ENCODE data around the gene UBE2H.
"Not testable (repeated sequence)": the region's sequence is repeated elsewhere in the genome, so short reads cannot be mapped to it uniquely, and the experiment has no call there.

UBE2H gene

DNA sequence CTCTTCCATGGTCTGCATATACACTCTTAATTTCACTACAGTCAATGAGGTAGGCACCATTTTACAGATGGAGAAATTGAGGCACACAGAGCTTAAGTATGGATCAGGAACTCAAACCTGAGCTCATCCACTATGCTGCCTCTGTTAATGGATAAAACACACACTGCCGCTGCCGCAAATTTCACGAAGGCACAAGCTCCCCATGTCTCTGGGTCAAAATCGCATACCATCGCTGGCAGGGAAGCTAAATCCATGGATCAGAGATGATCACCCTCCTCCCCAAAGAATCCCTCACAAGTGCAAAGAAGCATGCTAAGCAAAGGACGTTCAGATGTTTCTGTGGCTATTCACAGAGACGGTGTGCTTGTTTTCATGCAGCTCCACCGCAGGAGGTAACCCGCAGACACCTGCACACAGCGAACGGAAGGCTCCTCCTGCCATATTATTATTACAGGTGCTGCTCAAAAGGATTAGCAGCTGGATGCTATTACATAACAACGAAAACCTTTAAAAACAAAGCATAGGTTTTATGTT, 109.3 kb downstream of the UBE2H start:
- DNase-seq (ENCODE audit: low read depth): no peak

DNA sequence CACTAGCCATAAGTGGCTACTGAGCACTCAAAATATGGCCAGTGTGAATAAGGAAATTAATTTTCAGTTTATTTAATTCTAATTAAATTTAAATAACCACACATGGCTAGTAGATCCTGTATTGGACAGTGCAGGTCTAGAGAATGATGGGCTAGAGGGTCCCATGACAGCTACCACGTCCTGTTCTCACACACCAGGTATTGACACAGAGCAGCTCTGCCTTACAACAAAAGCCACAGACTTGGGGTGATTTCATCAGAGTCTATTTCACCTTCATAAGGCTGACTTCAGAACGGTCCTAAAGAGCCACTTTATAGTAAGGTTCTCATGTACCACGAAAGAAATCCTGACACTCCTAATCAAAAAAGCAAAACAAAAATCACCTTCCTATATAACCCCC, 111.3 kb downstream of the UBE2H start:
- DNase-seq (ENCODE audit: low read depth): no peak

DNA sequence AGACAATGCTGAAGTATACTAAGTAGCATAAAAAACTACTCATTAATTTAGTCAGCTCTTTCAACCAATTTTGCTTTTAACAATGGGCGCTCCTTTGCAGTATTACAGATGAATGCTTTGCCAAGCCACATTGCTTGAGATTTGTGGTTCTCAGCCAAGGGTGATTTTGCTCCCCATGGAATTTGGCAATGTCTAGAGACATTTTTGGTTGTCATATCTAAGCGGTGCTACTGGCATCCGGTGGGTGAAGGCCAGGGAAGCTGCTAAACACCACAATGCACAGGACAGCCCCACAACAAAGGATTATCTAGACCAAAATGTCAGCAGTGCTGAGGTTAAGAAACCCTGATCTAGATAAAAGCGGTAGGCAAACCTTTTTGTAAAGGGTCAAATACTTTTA, 112.0 kb downstream of the UBE2H start:
- no peak for DNase-seq (ENCODE audit: low read depth)

DNA sequence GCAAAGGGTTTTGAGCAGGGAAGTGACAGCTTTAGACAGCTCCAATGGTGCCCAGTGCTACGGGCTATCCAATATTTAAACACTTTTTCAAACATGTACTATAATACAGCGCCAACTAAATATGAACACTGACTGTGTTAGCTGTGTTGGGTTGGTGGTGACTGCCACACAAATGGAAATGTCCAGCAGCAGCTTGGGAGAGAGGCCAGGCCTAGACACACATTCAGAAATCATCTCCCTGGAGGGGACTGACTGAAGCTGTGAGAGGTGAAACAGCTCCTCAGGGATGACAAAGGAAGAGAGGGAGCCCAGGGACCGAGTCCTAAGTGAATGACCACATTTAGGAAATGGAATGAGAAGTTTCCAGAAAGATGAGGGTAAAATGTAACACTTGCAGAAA, 115.8 kb downstream of the UBE2H start:
- DNase-seq (ENCODE audit: low read depth): no peak

DNA sequence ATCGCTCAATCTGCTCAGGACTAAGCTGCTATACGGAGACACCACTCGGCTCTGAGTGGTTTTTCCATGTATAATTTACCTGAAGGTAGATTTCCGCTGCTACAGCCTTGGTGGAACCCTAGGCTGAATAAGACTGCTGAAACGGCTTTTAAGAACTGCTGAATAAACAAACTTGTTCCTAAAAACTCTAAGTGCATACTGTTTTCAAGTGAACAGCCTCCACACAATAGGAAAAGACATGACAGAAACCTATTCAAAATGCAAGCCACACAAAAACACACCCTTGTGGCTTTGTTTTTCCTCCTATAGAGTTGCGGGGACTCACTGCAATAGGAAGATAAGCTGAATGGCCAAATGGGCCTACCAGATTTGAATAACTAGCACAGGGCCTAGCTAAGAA, 117.2 kb downstream of the UBE2H start:
- no peak for DNase-seq (ENCODE audit: low read depth)

DNA sequence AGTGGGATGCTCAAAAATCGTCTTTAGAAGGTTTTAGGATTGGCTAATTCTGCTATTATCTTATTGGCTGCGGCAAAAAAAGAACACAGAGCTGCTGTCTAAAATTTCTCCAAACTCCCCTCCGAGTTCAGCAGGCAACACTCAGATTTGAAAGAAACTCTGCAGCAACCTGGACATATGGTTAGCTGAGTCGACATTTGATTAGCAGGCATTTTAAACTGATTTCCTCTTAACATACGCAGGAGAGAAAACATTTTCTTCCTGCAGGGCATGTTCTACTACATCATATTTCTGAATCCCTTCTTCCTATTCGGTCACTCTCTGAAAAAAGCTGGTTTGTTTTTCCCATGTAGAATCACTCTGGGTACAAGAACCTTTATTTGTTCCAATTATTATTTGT, 119.4 kb downstream of the UBE2H start:
- DNase-seq (ENCODE audit: low read depth): not testable (repeated sequence)

DNA sequence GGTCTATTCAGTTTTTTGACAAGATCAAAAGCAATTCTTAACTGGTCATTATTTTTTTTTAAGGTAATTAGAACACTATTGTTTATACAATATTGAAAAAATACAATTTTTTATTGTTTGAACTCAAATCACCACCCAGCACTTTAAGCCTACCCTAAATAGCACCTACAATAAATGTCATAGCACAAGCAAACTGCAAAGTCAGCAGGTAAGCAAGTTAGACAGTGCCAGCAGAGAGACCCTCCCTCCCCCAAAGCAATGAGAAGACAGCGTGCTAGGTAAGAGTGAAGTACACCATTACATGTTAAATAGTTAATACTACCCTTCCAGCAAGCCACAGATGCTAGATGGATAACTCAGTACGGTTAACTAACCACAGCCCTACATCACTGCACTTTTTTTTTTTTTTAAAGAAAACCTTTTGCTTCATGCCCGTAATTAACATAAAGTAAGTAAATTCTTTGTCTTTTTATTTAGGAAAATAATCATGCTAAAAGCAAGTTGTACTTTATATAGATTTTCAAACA, 120.0 kb downstream of the UBE2H start:
- DNase-seq (ENCODE audit: low read depth): no peak

DNA sequence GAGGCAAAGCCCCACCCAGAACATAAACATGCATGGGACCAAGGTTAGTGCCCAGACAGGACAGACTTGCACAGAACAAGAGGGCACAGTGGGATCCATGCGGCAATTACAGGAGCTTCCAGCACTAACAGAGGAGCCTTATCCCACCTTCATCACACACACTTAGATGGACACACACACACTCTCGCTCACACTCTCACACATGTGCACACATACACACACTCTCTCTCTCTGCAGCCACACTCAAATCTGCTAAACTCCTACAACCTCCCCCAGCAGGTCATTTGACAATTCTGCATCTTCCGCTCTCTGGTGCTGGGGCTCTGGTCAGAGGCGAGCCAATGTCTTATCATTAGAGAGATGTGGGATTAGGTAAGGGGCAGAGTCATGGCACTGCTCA, 120.5 kb downstream of the UBE2H start:
- DNase-seq (ENCODE audit: low read depth): no peak

DNA sequence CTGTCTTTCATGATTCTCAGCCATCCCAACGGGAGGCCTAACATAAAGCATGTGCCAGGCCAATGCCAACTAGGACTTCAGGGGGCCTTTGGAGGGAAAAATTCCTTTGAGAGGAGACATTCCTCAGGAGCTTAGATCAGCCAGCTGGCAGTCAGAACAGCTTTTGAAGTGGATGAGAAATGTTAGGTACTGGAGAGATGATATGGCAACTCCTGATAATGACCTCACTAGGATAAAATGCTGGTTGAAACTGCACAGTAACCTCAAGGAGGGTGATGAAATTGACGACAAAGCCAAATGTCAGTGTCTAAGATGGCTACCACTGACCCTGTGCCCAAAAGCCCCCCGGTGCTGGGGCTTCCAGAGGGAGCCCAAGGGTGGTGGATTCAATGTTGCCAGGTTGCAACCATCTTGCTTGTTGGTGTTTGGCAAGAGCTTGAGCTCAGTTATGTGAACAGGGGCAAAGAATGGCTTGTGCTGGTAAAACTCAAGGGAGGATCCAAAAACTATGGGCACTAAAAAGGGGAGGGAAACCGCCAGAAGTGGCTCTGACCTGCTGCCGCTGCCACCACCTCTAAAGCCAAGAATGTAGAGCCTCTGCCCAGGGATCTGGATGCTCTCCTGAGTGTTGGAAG, 121.2 kb downstream of the UBE2H start:
- DNase-seq (ENCODE audit: low read depth): no peak

DNA sequence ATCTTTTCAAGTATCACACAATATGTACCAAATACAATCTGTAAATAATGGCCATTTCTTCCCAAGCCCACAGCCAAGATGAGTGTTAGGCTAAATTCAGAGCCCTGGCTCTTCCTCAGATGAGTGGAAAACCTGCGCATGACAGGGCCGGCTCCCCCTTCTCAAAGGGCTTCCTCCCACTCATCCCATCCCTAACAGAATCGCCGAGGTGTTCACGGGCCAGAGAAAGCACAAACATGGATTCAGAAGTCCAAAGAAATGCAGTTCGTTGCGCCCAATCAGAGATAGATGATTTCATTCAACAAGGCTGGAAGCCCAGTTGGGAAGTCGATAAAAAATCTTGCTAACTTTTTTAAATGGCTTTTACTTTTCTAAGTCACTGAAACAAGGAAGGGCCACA, 121.8 kb downstream of the UBE2H start:
- DNase-seq (ENCODE audit: low read depth): no peak

DNA sequence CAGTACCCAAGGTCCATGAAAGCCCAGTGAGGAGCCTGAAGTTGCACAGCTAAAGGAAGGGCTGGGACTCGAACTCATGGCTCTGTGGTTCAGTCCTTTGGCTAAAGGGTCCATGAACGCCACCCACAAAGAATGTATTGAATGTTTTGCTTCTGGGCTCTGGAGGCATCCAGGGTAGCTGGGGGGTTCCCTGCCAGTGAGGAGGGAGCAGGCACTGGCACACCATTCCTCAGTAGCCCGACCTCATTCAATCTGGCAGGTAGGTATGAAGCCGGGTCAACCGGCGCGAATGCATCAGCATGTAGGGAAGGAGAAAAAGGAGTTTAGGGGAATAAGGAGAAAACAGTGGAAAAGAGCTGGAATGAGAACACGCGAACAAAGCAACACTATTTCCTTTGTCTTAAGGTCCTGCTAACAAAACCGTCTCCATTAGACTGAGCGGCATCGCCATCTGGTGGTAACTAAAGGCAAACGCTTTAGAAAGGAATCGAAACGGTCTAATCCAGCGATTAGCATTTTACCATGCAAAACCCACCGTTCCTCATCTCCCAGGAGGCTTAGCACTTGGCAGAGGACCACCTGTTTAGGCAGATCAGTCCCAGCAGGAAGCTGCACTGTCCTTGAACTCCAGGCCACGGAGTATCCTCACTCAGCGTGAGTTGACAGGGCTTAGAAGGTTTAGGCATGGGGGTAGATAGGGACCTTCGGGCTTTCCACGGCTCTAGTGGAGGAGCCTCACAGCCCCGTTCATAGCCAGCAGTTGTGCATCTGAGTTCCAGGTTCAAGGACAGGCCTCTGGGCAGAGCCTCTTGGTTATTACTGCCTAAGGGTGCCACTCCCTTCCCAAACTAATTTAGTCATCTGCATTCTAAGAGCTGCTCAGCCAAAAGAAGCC, 122.8 kb downstream of the UBE2H start:
- DNase-seq (ENCODE audit: low read depth): peak; percentile 37

DNA sequence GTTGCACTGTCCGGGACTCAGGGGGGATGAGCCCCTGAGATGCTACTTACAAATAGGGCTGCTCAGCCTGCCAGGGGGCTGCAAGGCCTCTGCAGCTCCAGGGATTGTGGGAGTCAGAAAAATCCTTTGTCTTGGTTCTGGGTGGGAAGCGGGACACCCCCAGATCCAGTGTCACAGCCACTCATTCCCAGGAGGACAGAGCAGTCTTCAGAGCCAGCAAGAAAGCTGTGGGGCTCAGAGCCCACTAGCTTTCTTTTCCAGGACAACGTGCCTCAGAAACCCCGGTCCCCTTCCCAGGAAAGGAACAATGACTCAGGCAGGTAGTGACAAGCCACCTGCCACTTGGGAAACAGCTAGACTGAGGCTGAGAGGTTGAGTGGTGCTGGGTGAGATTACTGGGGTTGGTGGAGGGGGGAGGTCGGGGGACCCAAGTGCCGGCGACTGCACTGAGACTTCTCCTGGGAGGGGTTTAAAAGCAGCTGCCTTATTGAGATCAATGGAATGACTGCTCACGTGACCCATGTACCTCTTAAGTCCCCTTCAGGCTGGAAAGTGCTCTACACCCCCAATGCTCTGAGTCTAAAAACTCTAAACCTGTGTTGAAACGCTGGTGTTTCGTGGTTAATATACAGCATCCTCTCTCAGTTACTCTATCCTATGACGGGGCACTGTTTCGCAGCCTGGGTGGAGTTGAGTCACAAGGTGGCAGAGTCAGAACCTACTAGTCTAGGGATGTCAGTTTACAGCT, 123.6 kb downstream of the UBE2H start:
- DNase-seq (ENCODE audit: low read depth): peak; percentile 39

DNA sequence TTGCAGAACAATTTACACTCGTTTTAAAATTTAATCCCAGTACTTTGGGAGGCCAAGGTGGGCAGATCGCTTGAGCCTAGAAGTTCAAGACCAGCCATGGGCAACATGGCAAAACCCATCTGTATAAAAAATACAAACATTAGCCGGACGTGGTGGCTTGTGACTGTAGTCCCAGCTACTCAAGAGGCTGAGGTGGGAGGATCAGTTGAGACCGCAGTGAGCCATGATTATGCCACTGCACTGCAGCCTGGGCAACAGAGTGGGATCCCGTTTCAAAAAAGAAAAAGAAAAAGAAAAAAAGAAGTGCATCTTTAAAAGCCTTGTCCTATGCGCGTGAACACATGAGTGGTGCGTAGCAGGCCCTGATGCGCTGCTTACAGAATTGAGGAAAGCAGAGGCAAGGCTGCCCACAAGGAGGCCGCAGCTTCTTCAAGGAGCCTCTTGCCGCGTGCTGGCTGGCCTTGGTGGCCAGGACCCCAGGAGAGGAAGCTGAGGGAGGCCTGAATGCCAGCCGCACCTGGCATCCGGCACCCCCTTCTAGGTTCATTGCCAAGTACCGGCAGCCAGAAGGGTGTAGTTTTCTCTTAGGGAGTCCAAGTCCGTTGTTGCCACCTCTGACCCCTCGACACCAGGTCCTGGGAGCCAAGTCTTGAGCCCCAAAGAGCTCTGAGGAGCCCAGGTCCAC, 124.5 kb downstream of the UBE2H start:
- DNase-seq (ENCODE audit: low read depth): no peak

DNA sequence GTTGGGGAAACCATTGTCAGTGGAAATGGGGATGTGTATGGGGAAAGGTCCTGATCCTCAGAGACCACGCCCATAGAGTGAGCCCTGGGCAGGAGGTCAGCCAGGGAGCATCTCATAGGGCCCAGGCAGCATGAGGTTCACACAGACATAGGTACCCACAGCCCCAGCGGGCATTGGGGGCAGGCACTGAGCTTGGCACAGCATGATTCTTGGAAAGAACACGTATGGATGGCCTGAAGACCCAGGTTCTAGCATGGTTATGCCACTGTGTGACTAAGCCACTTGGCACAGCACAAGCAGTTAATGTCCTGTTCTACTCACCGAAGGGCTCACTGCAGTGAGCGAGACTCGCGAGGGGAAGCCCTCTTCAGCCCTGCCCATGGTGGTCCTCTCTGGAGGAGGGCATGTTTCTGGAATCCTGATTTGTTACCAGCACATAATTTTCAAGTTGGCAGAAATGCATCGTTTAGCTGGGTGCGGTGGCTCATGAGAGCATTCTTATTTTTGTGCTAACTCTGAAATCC, 125.2 kb downstream of the UBE2H start:
- no peak for DNase-seq (ENCODE audit: low read depth)

DNA sequence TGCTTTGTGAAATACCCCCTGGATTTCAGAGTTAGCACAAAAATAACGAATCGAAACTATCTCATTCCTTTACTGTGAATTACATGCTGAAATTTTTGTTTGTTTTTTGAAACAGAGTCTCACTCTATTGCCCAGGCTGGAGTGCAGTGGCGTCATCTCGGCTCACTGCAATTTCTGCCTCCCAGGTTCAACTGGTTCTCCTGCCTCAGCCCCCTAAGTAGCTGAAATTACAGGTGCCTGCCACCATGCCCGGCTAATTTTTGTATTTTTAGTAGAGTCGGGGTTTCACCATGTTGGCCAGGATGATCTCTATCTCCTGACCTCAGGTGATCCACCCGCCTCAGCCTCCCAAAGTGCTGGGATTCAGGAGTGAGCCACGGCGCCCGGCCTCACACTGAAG, 125.9 kb downstream of the UBE2H start:
- DNase-seq (ENCODE audit: low read depth): not testable (repeated sequence)

DNA sequence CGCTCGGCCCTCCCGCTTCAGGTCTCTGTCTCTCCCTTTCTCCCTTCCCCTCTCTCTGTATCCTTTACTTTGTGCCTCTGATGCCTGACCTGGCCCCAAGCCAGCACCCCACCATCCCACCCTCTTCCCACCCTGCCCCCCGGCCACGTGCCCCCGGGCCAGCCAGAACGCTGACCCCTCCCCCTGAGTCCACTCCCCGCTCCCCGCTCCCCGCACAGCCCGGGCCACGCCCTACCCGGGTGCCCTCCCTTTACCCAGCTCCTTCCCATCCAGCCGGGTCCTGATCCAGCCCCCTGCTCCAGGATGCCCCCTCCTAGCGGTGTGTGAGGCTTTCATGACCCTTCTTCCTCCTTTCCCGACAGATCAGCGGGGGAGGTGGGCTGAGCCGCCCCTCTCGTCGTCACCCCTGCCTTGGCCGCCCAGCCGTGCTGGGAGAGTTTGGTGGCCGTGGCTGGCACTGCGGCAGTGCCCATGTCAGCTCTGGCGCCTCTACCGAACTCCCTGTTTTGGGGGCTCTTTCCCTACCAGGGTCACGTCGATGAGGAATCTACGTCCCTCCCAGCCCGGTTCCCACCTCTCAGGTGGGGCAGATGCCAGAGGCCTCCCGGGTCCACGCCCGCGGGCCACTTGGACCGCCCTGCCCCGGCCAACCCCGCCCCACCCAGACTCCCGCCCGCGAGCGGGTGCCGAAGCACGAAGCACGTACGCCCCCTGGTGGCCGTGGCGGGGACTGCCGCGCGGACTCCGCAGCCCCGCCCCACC, 127.4 kb downstream of the UBE2H start:
- peak; percentile 87 for DNase-seq (ENCODE audit: low read depth)

DNA sequence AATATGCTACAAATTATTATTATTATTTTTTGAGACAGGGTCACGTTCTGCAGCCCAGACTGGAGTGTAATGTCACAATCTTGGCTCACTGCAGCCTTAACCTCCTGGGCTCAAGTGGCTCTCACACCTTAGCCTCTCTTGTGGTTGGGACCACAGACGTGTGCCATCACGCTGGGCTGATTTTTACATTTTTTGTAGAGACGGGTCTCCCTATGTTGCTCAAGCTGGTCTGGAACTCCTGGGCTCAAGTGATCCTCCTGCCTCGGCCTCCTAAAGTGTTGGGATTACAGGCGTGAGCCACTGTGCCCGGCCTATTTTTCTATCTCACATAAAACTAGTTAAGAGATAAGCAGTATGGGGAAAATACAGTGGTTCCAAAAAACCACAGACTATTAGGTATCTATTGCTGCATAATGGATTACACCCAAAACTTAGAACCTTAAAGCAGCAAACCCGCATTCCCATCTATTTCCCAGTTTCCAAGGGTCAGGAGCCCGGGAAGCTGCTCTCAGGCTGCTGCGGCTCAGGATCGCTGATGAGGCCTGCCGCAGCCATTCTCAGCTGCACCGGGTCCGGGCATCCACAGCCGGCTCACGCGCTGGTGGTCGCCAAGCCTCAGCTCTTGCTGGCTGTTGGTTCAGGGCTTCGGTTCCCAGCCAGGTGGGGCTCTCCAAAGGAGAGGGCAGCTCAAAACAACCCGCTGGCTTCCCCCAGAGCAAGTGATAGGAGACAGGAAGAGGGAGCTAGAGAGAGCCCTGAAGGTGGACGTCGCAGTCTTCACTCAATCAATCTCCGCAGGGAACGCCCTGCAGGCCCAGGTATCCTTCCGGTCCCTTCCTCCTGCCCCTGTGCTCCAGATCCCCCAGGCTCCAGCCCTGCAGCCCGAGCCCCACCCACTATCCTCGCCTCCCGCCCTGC, 128.2 kb downstream of the UBE2H start:
- DNase-seq (ENCODE audit: low read depth): no peak

DNA sequence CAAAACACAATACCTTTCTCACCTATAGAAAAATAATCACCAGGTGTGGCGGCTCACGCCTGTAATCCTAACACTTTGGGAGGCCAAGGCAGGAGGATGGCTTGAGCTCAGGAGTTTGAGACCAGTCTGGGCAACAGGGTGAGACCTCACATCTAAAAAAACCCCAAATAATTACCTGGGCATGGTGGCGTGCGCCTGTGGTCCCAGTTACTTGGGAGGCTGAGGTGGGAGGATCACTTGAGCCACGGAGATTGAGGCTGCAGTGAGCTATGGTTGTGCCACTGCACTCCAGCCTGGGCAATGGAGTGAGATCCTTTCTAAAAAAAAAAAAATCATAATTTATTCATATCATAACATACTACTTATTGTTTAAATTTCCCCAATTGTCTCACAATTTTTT, 129.6 kb downstream of the UBE2H start:
- DNase-seq (ENCODE audit: low read depth): not testable (repeated sequence)

DNA sequence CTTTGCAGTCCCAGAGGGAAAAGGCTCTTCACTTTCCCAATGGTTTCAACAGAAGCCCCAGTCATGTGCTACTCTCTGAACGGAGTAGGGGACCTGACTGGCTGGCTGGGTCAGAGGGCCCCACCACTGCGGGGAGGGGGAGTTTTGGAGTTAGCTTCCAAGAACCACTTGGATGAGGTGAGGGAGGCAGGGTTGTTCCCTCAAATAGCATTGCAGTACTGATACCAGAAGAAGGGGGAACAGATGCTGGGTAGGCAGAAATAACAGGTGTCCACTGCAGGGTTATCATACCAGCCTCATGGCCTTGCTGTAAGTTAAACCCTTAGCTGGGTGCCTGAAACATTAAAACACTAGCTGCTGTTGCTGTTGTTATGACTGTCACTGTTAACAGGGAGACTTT, 131.3 kb downstream of the UBE2H start:
- no peak for DNase-seq (ENCODE audit: low read depth)

DNA sequence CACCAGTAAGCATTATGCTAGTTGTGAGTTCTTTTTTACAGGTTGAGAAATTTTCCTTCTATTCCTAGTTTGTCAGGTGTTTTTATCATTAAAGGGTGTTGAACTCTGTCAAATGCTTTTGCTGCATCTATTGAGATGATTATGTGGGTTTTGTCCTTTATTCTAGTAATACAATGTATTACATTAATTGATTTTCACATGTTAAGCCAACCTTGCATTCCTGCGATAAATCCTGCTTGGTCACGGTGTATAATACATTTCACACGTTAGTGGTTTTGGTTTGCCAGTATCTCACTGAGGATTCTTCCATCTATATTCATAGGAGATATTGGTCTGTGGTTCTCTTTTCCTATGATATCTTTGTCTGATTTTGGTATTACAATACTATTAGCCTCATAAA, 136.0 kb downstream of the UBE2H start:
- DNase-seq (ENCODE audit: low read depth): no peak

Measured in activated T-cell treated with anti-CD3 and anti-CD28 coated beads for 48 hours (primary cell).